Stimulated activated CD4-positive, alpha-beta T cell treated with anti-CD3 and anti-CD28 coated beads, Interleukin-12 subunit alpha, Interleukin-12 subunit beta, amount 100 ng/mL, for 24 hours (primary cell): ENCODE data around the gene AKR1C8.
"Not testable (repeated sequence)": the region's sequence is repeated elsewhere in the genome, so short reads cannot be mapped to it uniquely, and the experiment has no call there.

Experiments used
- DNase-seq, 2 experiments: peaks; one replicate each; pipeline ENCODE4 v3.0.0-alpha.2; 2020; ENCODE audit warnings: low read depth in 2 of 2

AKR1C8 gene

GRCh38 chr10:5184987-5185775, at the start of gene AKR1C8:
AKR1C8 (minus strand) TSS chr10:5185150; CDS start chr10:5185104, 46 bp downstream.
- no peak for DNase-seq

GRCh38 chr10:5234106-5234860, 49.3 kb upstream of the AKR1C8 start:
- DNase-seq = no peak

- DNase-seq = no peak
Measured at GRCh38 chr10:5233324-5233723, 48.4 kb upstream of the AKR1C8 start.

- DNase-seq = no peak
Measured at GRCh38 chr10:5229019-5229418, 44.1 kb upstream of the AKR1C8 start.

- DNase-seq = not testable (repeated sequence)
Measured at GRCh38 chr10:5222942-5223341, 38.0 kb upstream of the AKR1C8 start.

- DNase-seq = no peak
Measured at GRCh38 chr10:5219262-5219661, 34.3 kb upstream of the AKR1C8 start.

GRCh38 chr10:5216801-5217200, 31.9 kb upstream of the AKR1C8 start:
- no peak for DNase-seq

- DNase-seq = no peak
Measured at GRCh38 chr10:5211696-5212536, 27.0 kb upstream of the AKR1C8 start.

GRCh38 chr10:5210261-5210660, 25.3 kb upstream of the AKR1C8 start:
- not testable (repeated sequence) for DNase-seq

GRCh38 chr10:5209776-5210175, 24.8 kb upstream of the AKR1C8 start:
- not testable (repeated sequence) for DNase-seq

GRCh38 chr10:5206799-5207198, 21.8 kb upstream of the AKR1C8 start:
- DNase-seq = no peak

GRCh38 chr10:5199398-5199797, 14.4 kb upstream of the AKR1C8 start:
- DNase-seq = no peak

GRCh38 chr10:5198386-5198785, 13.4 kb upstream of the AKR1C8 start:
- DNase-seq = no peak

- DNase-seq = no peak
Measured at GRCh38 chr10:5196702-5197113, 11.8 kb upstream of the AKR1C8 start, which contains the start of gene AKR1C4. AKR1C4 (plus strand) TSS chr10:5196837; CDS start chr10:5196868, 31 bp downstream.

- DNase-seq = no peak
Measured at GRCh38 chr10:5195727-5196374, 10.9 kb upstream of the AKR1C8 start.

GRCh38 chr10:5194431-5194830, 9.5 kb upstream of the AKR1C8 start:
- DNase-seq = no peak

GRCh38 chr10:5188358-5188757, 3.4 kb upstream of the AKR1C8 start:
- DNase-seq = no peak

GRCh38 chr10:5187867-5188266, 2.9 kb upstream of the AKR1C8 start:
- DNase-seq = no peak

- no peak for DNase-seq
Measured at GRCh38 chr10:5183923-5184322, 1.0 kb downstream of the AKR1C8 start.

- DNase-seq = not testable (repeated sequence)
Measured at GRCh38 chr10:5180503-5180902, 4.4 kb downstream of the AKR1C8 start.

GRCh38 chr10:5175581-5175980, 9.4 kb downstream of the AKR1C8 start:
- DNase-seq = not testable (repeated sequence)
